ENCODE data around the gene CLSTN3. TPM values are rescaled to one million over a fixed set of nuclear protein-coding genes. Genes with fewer than 3 reads are reported as not detected.

Gene CLSTN3
- total and polyA plus RNA-seq, 10 of the 15 experiments (the other 5 are each of a cell fraction or from before 2014, with no cell fraction given) = 0.09 to 35.9 (median 11.3) TPM

DNA sequence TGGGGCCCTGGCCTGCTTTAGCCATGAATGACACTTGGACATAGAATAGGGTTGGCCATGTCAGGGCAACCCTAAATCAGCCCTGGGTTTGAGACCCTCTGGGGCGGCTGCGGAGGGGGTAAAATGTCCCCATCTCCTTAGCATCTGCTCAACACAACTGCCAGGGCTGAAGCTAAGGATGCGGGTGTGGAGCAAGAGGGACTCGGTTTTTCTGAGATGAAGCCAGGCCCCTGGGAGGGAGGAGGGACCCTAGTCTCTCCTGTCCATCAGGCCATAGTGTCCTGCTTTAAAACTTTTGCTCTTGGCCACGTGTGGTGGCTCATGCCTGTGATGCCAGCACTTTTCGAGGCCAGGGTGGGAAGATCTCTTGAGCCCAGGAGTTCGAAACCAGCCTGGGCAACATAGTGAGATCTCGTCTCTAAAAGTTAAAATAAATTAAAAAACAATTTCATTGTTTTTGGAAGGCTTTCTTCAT is 37.1 kb upstream of the CLSTN3 start (continued):
- TF ChIP-seq, protein P1, sequence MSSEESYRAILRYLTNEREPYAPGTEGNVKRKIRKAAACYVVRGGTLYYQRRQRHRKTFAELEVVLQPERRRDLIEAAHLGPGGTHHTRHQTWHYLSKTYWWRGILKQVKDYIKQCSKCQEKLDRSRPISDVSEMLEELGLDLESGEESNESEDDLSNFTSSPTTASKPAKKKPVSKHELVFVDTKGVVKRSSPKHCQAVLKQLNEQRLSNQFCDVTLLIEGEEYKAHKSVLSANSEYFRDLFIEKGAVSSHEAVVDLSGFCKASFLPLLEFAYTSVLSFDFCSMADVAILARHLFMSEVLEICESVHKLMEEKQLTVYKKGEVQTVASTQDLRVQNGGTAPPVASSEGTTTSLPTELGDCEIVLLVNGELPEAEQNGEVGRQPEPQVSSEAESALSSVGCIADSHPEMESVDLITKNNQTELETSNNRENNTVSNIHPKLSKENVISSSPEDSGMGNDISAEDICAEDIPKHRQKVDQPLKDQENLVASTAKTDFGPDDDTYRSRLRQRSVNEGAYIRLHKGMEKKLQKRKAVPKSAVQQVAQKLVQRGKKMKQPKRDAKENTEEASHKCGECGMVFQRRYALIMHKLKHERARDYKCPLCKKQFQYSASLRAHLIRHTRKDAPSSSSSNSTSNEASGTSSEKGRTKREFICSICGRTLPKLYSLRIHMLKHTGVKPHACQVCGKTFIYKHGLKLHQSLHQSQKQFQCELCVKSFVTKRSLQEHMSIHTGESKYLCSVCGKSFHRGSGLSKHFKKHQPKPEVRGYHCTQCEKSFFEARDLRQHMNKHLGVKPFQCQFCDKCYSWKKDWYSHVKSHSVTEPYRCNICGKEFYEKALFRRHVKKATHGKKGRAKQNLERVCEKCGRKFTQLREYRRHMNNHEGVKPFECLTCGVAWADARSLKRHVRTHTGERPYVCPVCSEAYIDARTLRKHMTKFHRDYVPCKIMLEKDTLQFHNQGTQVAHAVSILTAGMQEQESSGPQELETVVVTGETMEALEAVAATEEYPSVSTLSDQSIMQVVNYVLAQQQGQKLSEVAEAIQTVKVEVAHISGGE (CRISPR knock-in tag; IDR thresholded peaks at IDR 0.05) = no peak
- TF ChIP-seq ETV6 (conservative IDR thresholded peaks at IDR 0.05 in 1 of 2, IDR thresholded peaks at IDR 0.05 in 1 of 2; ENCODE audit: borderline replicate concordance in 1 of 2, low read depth in 1 of 2) (no peak), KLF5 (IDR thresholded peaks at IDR 0.05; ENCODE audit: partially characterized antibody) (no peak), NBN (IDR thresholded peaks at IDR 0.05) (no peak), POLR2A (IDR thresholded peaks at IDR 0.05; ENCODE audit: low read depth, low read length) (no peak), NR2C2 (IDR thresholded peaks at IDR 0.05; ENCODE audit: borderline replicate concordance, control insufficient read depth, insufficient read length, low read depth) (no peak), TCF7 (IDR thresholded peaks at IDR 0.05; ENCODE audit: borderline replicate concordance) (no peak)
- TF ChIP-seq, protein P2, sequence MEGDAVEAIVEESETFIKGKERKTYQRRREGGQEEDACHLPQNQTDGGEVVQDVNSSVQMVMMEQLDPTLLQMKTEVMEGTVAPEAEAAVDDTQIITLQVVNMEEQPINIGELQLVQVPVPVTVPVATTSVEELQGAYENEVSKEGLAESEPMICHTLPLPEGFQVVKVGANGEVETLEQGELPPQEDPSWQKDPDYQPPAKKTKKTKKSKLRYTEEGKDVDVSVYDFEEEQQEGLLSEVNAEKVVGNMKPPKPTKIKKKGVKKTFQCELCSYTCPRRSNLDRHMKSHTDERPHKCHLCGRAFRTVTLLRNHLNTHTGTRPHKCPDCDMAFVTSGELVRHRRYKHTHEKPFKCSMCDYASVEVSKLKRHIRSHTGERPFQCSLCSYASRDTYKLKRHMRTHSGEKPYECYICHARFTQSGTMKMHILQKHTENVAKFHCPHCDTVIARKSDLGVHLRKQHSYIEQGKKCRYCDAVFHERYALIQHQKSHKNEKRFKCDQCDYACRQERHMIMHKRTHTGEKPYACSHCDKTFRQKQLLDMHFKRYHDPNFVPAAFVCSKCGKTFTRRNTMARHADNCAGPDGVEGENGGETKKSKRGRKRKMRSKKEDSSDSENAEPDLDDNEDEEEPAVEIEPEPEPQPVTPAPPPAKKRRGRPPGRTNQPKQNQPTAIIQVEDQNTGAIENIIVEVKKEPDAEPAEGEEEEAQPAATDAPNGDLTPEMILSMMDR (IDR thresholded peaks at IDR 0.05 in 2 of 3, conservative IDR thresholded peaks at IDR 0.05 in 1 of 3; ENCODE audit: control insufficient read depth in 2 of 3, extremely low read depth in 1 of 3, insufficient read depth in 1 of 3, low read depth in 3 of 3, low read length in 3 of 3) = no peak
- TF ChIP-seq, protein P3, sequence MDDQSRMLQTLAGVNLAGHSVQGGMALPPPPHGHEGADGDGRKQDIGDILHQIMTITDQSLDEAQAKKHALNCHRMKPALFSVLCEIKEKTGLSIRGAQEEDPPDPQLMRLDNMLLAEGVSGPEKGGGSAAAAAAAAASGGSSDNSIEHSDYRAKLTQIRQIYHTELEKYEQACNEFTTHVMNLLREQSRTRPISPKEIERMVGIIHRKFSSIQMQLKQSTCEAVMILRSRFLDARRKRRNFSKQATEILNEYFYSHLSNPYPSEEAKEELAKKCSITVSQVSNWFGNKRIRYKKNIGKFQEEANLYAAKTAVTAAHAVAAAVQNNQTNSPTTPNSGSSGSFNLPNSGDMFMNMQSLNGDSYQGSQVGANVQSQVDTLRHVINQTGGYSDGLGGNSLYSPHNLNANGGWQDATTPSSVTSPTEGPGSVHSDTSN (IDR thresholded peaks at IDR 0.05; ENCODE audit: insufficient replicate concordance, low read depth, low read length) = no peak
- TF ChIP-seq, protein P4, sequence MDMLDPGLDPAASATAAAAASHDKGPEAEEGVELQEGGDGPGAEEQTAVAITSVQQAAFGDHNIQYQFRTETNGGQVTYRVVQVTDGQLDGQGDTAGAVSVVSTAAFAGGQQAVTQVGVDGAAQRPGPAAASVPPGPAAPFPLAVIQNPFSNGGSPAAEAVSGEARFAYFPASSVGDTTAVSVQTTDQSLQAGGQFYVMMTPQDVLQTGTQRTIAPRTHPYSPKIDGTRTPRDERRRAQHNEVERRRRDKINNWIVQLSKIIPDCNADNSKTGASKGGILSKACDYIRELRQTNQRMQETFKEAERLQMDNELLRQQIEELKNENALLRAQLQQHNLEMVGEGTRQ (IDR thresholded peaks at IDR 0.05; ENCODE audit: borderline replicate concordance, low read depth, low read length) = no peak
